GM12872 (cell line): ENCODE data around the gene DYNC2H1.

Experiments
- CTCF ChIP-seq: IDR thresholded peaks from 3 replicates; pipeline ENCODE4 v1.5.1; 2011; ENCODE audit warnings: low read depth, mild to moderate bottlenecking, low read length, moderate library complexity; ENCODE audit not compliant: insufficient read depth

Gene DYNC2H1

GRCh38 chr11:103499710-103500340, 390.6 kb downstream of the DYNC2H1 start:
- no peak for TF ChIP-seq CTCF

GRCh38 chr11:103515283-103515682, 406.1 kb downstream of the DYNC2H1 start:
- TF ChIP-seq CTCF, result no peak

GRCh38 chr11:103520792-103521191, 411.6 kb downstream of the DYNC2H1 start:
- TF ChIP-seq CTCF, result no peak

- TF ChIP-seq CTCF, result no peak
Observed at GRCh38 chr11:103525069-103525468, 415.8 kb downstream of the DYNC2H1 start.

GRCh38 chr11:103528046-103528445, 418.8 kb downstream of the DYNC2H1 start:
- TF ChIP-seq CTCF, result no peak

GRCh38 chr11:103528596-103528995, 419.4 kb downstream of the DYNC2H1 start:
- TF ChIP-seq CTCF, result no peak

GRCh38 chr11:103529181-103529684, 420.0 kb downstream of the DYNC2H1 start:
- TF ChIP-seq CTCF, result no peak
